ENCODE measurements around the gene SMAD7. TPM values are rescaled to one million over a fixed set of nuclear protein-coding genes. Genes with fewer than 3 reads are reported as not detected.

SMAD7 gene
- polyA plus RNA-seq, 5 donors = 44.9 to 68.8 (median 66.3) TPM

- peak in 1 of 2 donors; percentile 70 for DNase-seq
These were observed 2.4 kb downstream of the SMAD7 start for GRCh38 chr18:48948112-48949049.

GRCh38 chr18:48947560-48947959 is 3.2 kb downstream of the SMAD7 start:
- DNase-seq = no peak

GRCh38 chr18:48947092-48947491 is 3.7 kb downstream of the SMAD7 start:
- no peak for DNase-seq

- DNase-seq = no peak
These were observed 4.4 kb downstream of the SMAD7 start for GRCh38 chr18:48946329-48946835.

- DNase-seq = no peak
These were observed 4.9 kb downstream of the SMAD7 start for GRCh38 chr18:48945953-48946217.

- DNase-seq = no peak
These were observed 6.1 kb downstream of the SMAD7 start for GRCh38 chr18:48944634-48945033.

- DNase-seq = no peak
These were observed 6.8 kb downstream of the SMAD7 start for GRCh38 chr18:48943736-48944527.

GRCh38 chr18:48943333-48943732 is 7.4 kb downstream of the SMAD7 start:
- no peak for DNase-seq

- DNase-seq = no peak
These were observed 8.1 kb downstream of the SMAD7 start for GRCh38 chr18:48942554-48943261.

- no peak for DNase-seq
These were observed 8.7 kb downstream of the SMAD7 start for GRCh38 chr18:48942086-48942485.

GRCh38 chr18:48941672-48942071 is 9.1 kb downstream of the SMAD7 start:
- no peak for DNase-seq

GRCh38 chr18:48940854-48941611 is 9.7 kb downstream of the SMAD7 start:
- DNase-seq = no peak

- DNase-seq = peak in 1 of 2 donors; percentile 63
These were observed 11.3 kb downstream of the SMAD7 start for GRCh38 chr18:48939205-48940097.

GRCh38 chr18:48938827-48939204 is 11.9 kb downstream of the SMAD7 start:
- DNase-seq = no peak

- DNase-seq = no peak
These were observed 12.7 kb downstream of the SMAD7 start for GRCh38 chr18:48937869-48938750.

GRCh38 chr18:48935433-48935774 is 15.4 kb downstream of the SMAD7 start:
- no peak for DNase-seq

- DNase-seq = no peak
These were observed 15.9 kb downstream of the SMAD7 start for GRCh38 chr18:48934723-48935432.

- no peak for DNase-seq
These were observed 16.4 kb downstream of the SMAD7 start for GRCh38 chr18:48934415-48934722.

Data from right lung (tissue), 5 donors.